Right renal pelvis (tissue), 4 donors: ENCODE measurements around the gene RNF186. TPM values are rescaled to one million over a fixed set of nuclear protein-coding genes. Genes with fewer than 3 reads are reported as not detected.
"Not testable (repeated sequence)": the region's sequence is repeated elsewhere in the genome, so short reads cannot be mapped to it uniquely, and the experiment has no call there.

Experiments used
- DNase-seq, 4 donors: peaks; one replicate each; pipeline ENCODE4 v3.0.0-alpha.2; 2013; ENCODE audit warnings: low read depth in 4 of 4, low spot score in 3 of 4, missing footprints in 1 of 4
- polyA plus RNA-seq, 4 donors: library from polyadenylated mRNA; unstranded; fragments of 120-200 nt; gene quantifications; one replicate each; pipeline ENCODE4 v1.2.1, GENCODE V29; 2013; ENCODE audit not compliant: insufficient read length in 4 of 4

RNF186 gene
- under 1 TPM in 3 of 4 donors, not detected in 1; 0.33 to 0.37 (median 0.34) TPM for polyA plus RNA-seq

GRCh38 chr1:19814681-19815503, at the start of gene RNF186:
TSS of gene RNF186 (minus strand) at chr1:19815283. CDS start at chr1:19815101, 182 bp downstream.
- DNase-seq = peak in 3 of 4 donors; percentile 47 to 65 (median 64)

- DNase-seq = no peak
Measured at GRCh38 chr1:19864570-19865160, 49.6 kb upstream of the RNF186 start.

- DNase-seq = no peak
Measured at GRCh38 chr1:19862944-19863343, 47.9 kb upstream of the RNF186 start.

- DNase-seq = no peak
Measured at GRCh38 chr1:19861842-19862530, 46.9 kb upstream of the RNF186 start.

GRCh38 chr1:19861034-19861433, 46.0 kb upstream of the RNF186 start:
- no peak for DNase-seq

- DNase-seq = no peak
Measured at GRCh38 chr1:19860418-19860817, 45.3 kb upstream of the RNF186 start.

GRCh38 chr1:19859876-19860275, 44.8 kb upstream of the RNF186 start:
- no peak for DNase-seq

- no peak for DNase-seq
Measured at GRCh38 chr1:19858893-19859292, 43.8 kb upstream of the RNF186 start.

GRCh38 chr1:19854866-19855265, 39.8 kb upstream of the RNF186 start:
- no peak for DNase-seq

GRCh38 chr1:19852036-19852435, 37.0 kb upstream of the RNF186 start:
- DNase-seq = no peak

GRCh38 chr1:19850214-19850613, 35.1 kb upstream of the RNF186 start:
- no peak for DNase-seq

- not testable (repeated sequence) for DNase-seq
Measured at GRCh38 chr1:19849307-19849706, 34.2 kb upstream of the RNF186 start.

GRCh38 chr1:19847334-19847733, 32.3 kb upstream of the RNF186 start:
- not testable (repeated sequence) for DNase-seq

- DNase-seq = no peak
Measured at GRCh38 chr1:19846338-19846737, 31.3 kb upstream of the RNF186 start.

- no peak for DNase-seq
Measured at GRCh38 chr1:19845555-19845954, 30.5 kb upstream of the RNF186 start.

GRCh38 chr1:19844731-19845495, 29.8 kb upstream of the RNF186 start:
- DNase-seq = peak; percentile 20 to 38 (median 28)

GRCh38 chr1:19840228-19840627, 25.1 kb upstream of the RNF186 start:
- no peak for DNase-seq

GRCh38 chr1:19837866-19838265, 22.8 kb upstream of the RNF186 start:
- no peak for DNase-seq

- DNase-seq = no peak
Measured at GRCh38 chr1:19835578-19835977, 20.5 kb upstream of the RNF186 start.

GRCh38 chr1:19831441-19831840, 16.4 kb upstream of the RNF186 start:
- no peak for DNase-seq

GRCh38 chr1:19828546-19828945, 13.5 kb upstream of the RNF186 start:
- DNase-seq = no peak
